ENCODE results near the gene NXPH4.

DNA sequence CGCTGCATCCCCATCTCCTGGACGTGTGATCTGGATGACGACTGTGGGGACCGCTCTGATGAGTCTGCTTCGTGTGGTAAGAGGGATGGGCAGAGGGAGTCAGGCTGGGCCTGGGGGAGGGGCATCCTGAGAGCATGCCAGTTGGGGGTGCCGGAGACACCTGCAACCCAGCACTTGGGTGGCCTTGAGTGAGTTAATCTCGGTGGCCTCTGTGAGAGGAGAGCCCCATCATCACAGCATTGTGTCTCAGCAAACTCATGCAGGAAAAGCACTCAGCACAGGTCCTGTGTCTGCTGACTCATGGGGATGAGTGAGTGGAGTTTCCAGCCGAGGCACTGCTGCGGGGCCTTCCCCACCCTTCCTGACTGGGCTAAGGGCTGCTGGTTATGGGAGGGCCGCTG, 49.6 kb upstream of the NXPH4 start:
- TF ChIP-seq, protein P1, sequence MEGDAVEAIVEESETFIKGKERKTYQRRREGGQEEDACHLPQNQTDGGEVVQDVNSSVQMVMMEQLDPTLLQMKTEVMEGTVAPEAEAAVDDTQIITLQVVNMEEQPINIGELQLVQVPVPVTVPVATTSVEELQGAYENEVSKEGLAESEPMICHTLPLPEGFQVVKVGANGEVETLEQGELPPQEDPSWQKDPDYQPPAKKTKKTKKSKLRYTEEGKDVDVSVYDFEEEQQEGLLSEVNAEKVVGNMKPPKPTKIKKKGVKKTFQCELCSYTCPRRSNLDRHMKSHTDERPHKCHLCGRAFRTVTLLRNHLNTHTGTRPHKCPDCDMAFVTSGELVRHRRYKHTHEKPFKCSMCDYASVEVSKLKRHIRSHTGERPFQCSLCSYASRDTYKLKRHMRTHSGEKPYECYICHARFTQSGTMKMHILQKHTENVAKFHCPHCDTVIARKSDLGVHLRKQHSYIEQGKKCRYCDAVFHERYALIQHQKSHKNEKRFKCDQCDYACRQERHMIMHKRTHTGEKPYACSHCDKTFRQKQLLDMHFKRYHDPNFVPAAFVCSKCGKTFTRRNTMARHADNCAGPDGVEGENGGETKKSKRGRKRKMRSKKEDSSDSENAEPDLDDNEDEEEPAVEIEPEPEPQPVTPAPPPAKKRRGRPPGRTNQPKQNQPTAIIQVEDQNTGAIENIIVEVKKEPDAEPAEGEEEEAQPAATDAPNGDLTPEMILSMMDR (IDR thresholded peaks at IDR 0.05) = no peak
- TF ChIP-seq POLR2A (IDR thresholded peaks at IDR 0.05) (no peak), EP300 (IDR thresholded peaks at IDR 0.05) (no peak)
